Smooth muscle cell (in vitro differentiated cells): ENCODE results near the gene FAM20C. TPM values are rescaled to one million over a fixed set of nuclear protein-coding genes. Genes with fewer than 3 reads are reported as not detected.

Experiments used
- DNase-seq: peaks from one replicate; lab custom pipeline; 2025; ENCODE audit not compliant: unreplicated experiment; lab: John Stamatoyannopoulos, UW
- H2AFZ ChIP-seq: fragments of 200-600 bp; sonication (generic); 2 replicates; pipeline ENCODE4 v1.6.0; 2016; ENCODE audit warnings: antibody characterized with exemption, low read depth, mild to moderate bottlenecking
- H3F3A ChIP-seq: fragments of 200-600 bp; sonication (generic); 2 replicates; pipeline ENCODE4 v1.6.0; 2017; ENCODE audit warnings: antibody characterized with exemption, low read depth
- H3K27ac ChIP-seq: fragments of 200-600 bp; sonication (generic); 2 replicates; pipeline ENCODE4 v1.5.1; 2016; ENCODE audit warnings: low read depth, mild to moderate bottlenecking
- H3K27me3 ChIP-seq: fragments of 200-600 bp; sonication (generic); 2 replicates; pipeline ENCODE4 v1.6.1; 2016; ENCODE audit warnings: low read depth, mild to moderate bottlenecking
- H3K36me3 ChIP-seq: fragments of 200-600 bp; sonication (generic); 2 replicates; pipeline ENCODE4 v1.5.1; 2016; ENCODE audit warnings: low read depth
- H3K4me1 ChIP-seq: fragments of 200-600 bp; sonication (generic); 2 replicates; pipeline ENCODE4 v1.5.1; 2016; ENCODE audit warnings: low read depth
- H3K4me2 ChIP-seq: fragments of 200-600 bp; sonication (generic); 2 replicates; pipeline ENCODE4 v1.6.0; 2016; ENCODE audit warnings: mild to moderate bottlenecking
- H3K4me3 ChIP-seq: fragments of 200-600 bp; sonication (generic); 2 replicates; pipeline ENCODE4 v1.5.1; 2016; ENCODE audit warnings: mild to moderate bottlenecking
- H3K79me2 ChIP-seq: fragments of 200-600 bp; sonication (generic); 2 replicates; pipeline ENCODE4 v1.6.0; 2016; ENCODE audit warnings: low read depth, mild to moderate bottlenecking
- H3K9ac ChIP-seq: fragments of 200-600 bp; sonication (generic); 2 replicates; pipeline ENCODE4 v1.6.0; 2016; ENCODE audit warnings: low read depth
- H3K9me3 ChIP-seq: fragments of 200-600 bp; sonication (generic); replicated peaks from 2 replicates; pipeline ENCODE4 v1.5.1; 2016; ENCODE audit warnings: low read depth
- H4K20me1 ChIP-seq: fragments of 200-600 bp; sonication (generic); 2 replicates; pipeline ENCODE4 v1.6.0; 2016; ENCODE audit warnings: low read depth
- WGBS: methylation state at CpG from one replicate; pipeline ENCODE4 v1.1.7; 2016; ENCODE audit warnings: low lambda C conversion rate; 5-methylcytosine and 5-hydroxymethylcytosine counted together
- polyA plus RNA-seq: library from polyadenylated mRNA; unstranded; fragments of >200 nt; fragmentation: Nextera tagmentation; extraction: Ambion mirVana; gene quantifications from 2 replicates; pipeline ENCODE4 v1.2.1, GENCODE V29; 2016
- total RNA-seq: library from RNA; depleted of rRNA; stranded (reverse); fragments of >200 nt; gene quantifications from 2 replicates; pipeline ENCODE4 v1.2.3, GENCODE V29; 2014
- TF ChIP-seq, protein P1 (sequence below): fragments of 200-600 bp; sonication (generic); IDR thresholded peaks from 2 replicates; pipeline ENCODE4 v1.5.1; 2017; ENCODE audit warnings: borderline replicate concordance, mild to moderate bottlenecking, antibody characterized with exemption; ENCODE audit not compliant: insufficient read depth, poor library complexity, severe bottlenecking

FAM20C gene
- total and polyA plus RNA-seq, 2 experiments from 2014 or later = 5.6 to 6.2 TPM

DNA sequence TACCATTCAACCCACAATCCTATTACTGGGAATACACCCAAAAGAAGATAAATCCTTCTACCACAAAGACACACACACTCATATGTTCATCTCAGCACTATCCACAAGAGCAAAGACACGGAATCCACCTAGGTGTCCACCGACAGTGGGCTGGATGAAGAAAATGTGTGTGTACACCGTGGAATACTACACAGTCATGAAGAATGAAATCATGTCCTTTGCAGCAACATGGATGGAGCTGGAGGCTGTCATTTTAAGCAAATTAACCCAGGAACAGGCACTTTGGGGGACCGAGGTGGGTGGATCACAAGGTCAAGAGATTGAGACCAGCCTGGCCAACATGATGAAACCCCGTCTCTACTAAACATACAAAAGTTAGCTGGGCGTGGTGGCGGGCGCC is 89.3 kb downstream of the FAM20C start:
- H3K9me3 ChIP-seq = peaks cover 3% of the 10 kb centered on the region
- H3K9ac ChIP-seq = no peak overlapping the region
- H3K27ac ChIP-seq = no peak overlapping the region
- H3K4me1 ChIP-seq = no peaks in the 10 kb centered on the region
- no peak overlapping the region for H2AFZ ChIP-seq
- H4K20me1 ChIP-seq = no peaks in the 10 kb centered on the region
- H3K4me2 ChIP-seq = no peak overlapping the region
- DNase-seq = no peak
- H3F3A ChIP-seq = no peaks in the 10 kb centered on the region
- H3K27me3 ChIP-seq = no peaks in the 10 kb centered on the region
- H3K36me3 ChIP-seq = no peaks in the 10 kb centered on the region
- no peaks in the 10 kb centered on the region for H3K79me2 ChIP-seq
- TF ChIP-seq, protein P1, sequence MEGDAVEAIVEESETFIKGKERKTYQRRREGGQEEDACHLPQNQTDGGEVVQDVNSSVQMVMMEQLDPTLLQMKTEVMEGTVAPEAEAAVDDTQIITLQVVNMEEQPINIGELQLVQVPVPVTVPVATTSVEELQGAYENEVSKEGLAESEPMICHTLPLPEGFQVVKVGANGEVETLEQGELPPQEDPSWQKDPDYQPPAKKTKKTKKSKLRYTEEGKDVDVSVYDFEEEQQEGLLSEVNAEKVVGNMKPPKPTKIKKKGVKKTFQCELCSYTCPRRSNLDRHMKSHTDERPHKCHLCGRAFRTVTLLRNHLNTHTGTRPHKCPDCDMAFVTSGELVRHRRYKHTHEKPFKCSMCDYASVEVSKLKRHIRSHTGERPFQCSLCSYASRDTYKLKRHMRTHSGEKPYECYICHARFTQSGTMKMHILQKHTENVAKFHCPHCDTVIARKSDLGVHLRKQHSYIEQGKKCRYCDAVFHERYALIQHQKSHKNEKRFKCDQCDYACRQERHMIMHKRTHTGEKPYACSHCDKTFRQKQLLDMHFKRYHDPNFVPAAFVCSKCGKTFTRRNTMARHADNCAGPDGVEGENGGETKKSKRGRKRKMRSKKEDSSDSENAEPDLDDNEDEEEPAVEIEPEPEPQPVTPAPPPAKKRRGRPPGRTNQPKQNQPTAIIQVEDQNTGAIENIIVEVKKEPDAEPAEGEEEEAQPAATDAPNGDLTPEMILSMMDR = no peak
- no peak overlapping the region for H3K4me3 ChIP-seq
- 93% methylated on average over 8 of the region's 8 CpGs for WGBS

DNA sequence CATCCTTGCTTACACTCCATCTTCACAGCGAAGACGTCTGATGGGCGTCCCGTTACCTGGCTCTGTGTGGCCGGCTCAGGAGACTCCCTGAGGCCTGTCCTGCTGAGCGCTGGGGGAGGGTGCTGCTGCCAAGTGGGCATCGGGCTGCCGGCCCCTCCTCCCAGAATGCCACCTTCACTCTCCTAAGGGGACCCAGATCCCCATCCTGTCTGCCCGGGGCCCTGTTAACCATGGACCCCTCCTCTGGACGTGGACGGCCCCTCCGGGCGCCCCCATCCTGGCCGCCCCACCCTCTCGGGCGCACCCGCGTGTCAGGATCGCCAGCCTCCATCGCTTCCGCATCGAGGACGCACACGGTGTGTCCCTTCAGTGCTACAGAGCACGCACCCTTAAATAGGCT is 90.2 kb downstream of the FAM20C start:
- no peak overlapping the region for H3K9ac ChIP-seq
- DNase-seq = no peak
- no peaks in the 10 kb centered on the region for H3K4me1 ChIP-seq
- H3K36me3 ChIP-seq = no peaks in the 10 kb centered on the region
- H4K20me1 ChIP-seq = no peaks in the 10 kb centered on the region
- TF ChIP-seq, protein P1 = no peak
- H3K79me2 ChIP-seq = no peaks in the 10 kb centered on the region
- no peaks in the 10 kb centered on the region for H3K27me3 ChIP-seq
- H3K4me3 ChIP-seq = no peak overlapping the region
- no peaks in the 10 kb centered on the region for H3F3A ChIP-seq
- WGBS = 96% methylated on average over 19 of the region's 25 CpGs
- no peaks in the 10 kb centered on the region for H3K9me3 ChIP-seq
- H2AFZ ChIP-seq = no peak overlapping the region
- H3K27ac ChIP-seq = no peak overlapping the region
- no peak overlapping the region for H3K4me2 ChIP-seq

DNA sequence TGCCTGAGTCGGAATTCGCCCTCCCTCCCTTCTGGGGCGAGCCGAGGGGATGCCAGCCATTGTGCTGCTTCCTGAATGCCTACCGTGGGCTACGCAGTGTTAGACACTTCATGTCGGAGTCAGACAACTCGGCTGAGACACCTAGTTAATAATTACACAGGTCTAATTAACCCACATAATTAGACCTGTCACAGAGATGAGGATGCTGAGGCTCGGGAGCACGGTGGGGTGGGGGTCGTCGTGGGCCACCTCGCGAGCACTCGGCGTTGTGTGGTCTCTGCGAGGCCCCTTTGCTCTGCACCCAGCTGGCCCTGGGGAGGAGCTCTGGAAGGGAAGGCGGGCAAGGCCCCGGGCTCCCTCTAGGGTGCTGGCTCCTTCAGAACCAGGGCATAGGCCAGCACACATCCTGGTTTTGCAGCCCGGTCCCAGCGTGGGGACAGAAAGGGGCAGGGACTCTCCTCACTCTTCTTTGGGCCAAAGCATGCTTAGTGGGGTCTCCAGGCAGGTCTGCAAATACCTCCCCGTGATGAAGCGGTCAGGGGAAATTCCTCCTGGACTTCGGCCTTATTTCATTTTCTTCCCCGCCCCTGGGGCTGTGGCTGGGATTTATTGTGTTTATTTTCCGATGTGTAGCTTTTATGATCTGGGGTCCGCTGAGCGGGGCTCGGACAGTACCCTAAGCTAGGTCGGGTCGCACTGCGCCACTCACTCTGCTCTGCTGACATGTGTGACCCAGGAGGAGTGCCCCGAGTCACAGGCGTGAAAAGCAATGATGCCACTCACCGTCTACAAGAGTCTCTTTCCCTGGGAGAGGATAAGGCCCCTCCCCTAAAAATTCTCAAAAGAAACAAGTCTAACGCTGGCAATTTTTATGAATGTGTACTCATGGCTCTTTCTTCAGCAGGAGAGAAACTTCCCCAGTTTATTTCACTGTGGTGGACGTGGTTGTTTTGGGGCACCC is 92.7 kb downstream of the FAM20C start:
- WGBS = 92% methylated on average over 37 of the region's 37 CpGs
- H3K4me2 ChIP-seq = no peak overlapping the region
- TF ChIP-seq, protein P1 = no peak
- H3K79me2 ChIP-seq = no peaks in the 10 kb centered on the region
- H3K27me3 ChIP-seq = no peaks in the 10 kb centered on the region
- no peak for DNase-seq
- no peaks in the 10 kb centered on the region for H3F3A ChIP-seq
- H3K4me1 ChIP-seq = no peaks in the 10 kb centered on the region
- H3K36me3 ChIP-seq = no peaks in the 10 kb centered on the region
- no peaks in the 10 kb centered on the region for H3K9me3 ChIP-seq
- H3K9ac ChIP-seq = no peak overlapping the region
- no peak overlapping the region for H3K4me3 ChIP-seq
- no peak overlapping the region for H2AFZ ChIP-seq
- no peak overlapping the region for H3K27ac ChIP-seq
- no peaks in the 10 kb centered on the region for H4K20me1 ChIP-seq
